ENCODE measurements around the gene GLE1. TPM values are rescaled to one million over a fixed set of nuclear protein-coding genes. Genes with fewer than 3 reads are reported as not detected.
A peak's percentile ranks its signal among the peaks of the same experiment; 100 is the strongest.
"Not testable (repeated sequence)": the region's sequence is repeated elsewhere in the genome, so short reads cannot be mapped to it uniquely, and the experiment has no call there.

The GLE1 gene
- total RNA-seq, 6 experiments from 2014 or later, result 22.2 to 26.7 (median 24.7) TPM

GRCh38 chr9:128497824-128498610 is 6.5 kb upstream of the GLE1 start:
- H3K27me3 Mint-ChIP-seq (ENCODE audit: insufficient read depth), result no peaks in the 10 kb centered on the region; the same call in 1 of the 2 replicates
- no peaks in the 10 kb centered on the region for H3K9me3 Mint-ChIP-seq
- H3K27ac Mint-ChIP-seq, result no peak overlapping the region
- no peak for TF ChIP-seq CTCF (IDR thresholded peaks at IDR 0.05)
- DNase-seq, result no peak
- H3K36me3 Mint-ChIP-seq (ENCODE audit: low read depth), result peaks cover 19% of the 10 kb centered on the region
- peaks cover under 1% of the 10 kb centered on the region for H3K4me1 Mint-ChIP-seq (ENCODE audit: low read depth)
- no peak overlapping the region for H3K4me3 Mint-ChIP-seq

GRCh38 chr9:128498911-128499310 is 5.6 kb upstream of the GLE1 start:
- H3K4me1 Mint-ChIP-seq (ENCODE audit: low read depth), result peaks cover 10% of the 10 kb centered on the region
- no peak for TF ChIP-seq CTCF (IDR thresholded peaks at IDR 0.05)
- H3K4me3 Mint-ChIP-seq, result no peak overlapping the region
- no peak overlapping the region for H3K27ac Mint-ChIP-seq
- peaks cover 18% of the 10 kb centered on the region for H3K36me3 Mint-ChIP-seq (ENCODE audit: low read depth)
- no peak for DNase-seq
- no peaks in the 10 kb centered on the region; the same call in 1 of the 2 replicates for H3K27me3 Mint-ChIP-seq (ENCODE audit: insufficient read depth)
- H3K9me3 Mint-ChIP-seq, result no peaks in the 10 kb centered on the region

GRCh38 chr9:128499920-128500319 is 4.6 kb upstream of the GLE1 start:
- Mint-ChIP-seq H3K4me3 (no peak overlapping the region), H3K9me3 (no peaks in the 10 kb centered on the region), H3K4me1 (ENCODE audit: low read depth) (peaks cover 12% of the 10 kb centered on the region), H3K27ac (no peak overlapping the region), H3K36me3 (ENCODE audit: low read depth) (peaks cover 18% of the 10 kb centered on the region), H3K27me3 (ENCODE audit: insufficient read depth) (peaks cover 2% of the 10 kb centered on the region)
- no peak for DNase-seq
- TF ChIP-seq CTCF (IDR thresholded peaks at IDR 0.05), result no peak

- Mint-ChIP-seq H3K4me1 (ENCODE audit: low read depth) (peaks cover 27% of the 10 kb centered on the region), H3K36me3 (ENCODE audit: low read depth) (peaks cover 14% of the 10 kb centered on the region; the same call in 1 of the 2 replicates), H3K4me3 (peak overlapping the region; percentile 99), H3K27ac (peak overlapping the region; percentile 62)
- not testable (repeated sequence) for H3K27me3 Mint-ChIP-seq (ENCODE audit: insufficient read depth); H3K9me3 Mint-ChIP-seq
- peak; percentile 73 for DNase-seq
Observed at GRCh38 chr9:128503415-128503825, 1.1 kb upstream of the GLE1 start.

- peak overlapping the region; percentile 99 for H3K4me3 Mint-ChIP-seq
- H3K27me3 Mint-ChIP-seq (ENCODE audit: insufficient read depth), result peaks cover 3% of the 10 kb centered on the region; the same call in 1 of the 2 replicates
- peak overlapping the region; percentile 62 for H3K27ac Mint-ChIP-seq
- H3K9me3 Mint-ChIP-seq, result no peaks in the 10 kb centered on the region
- peaks cover 27% of the 10 kb centered on the region for H3K4me1 Mint-ChIP-seq (ENCODE audit: low read depth)
- DNase-seq, result no peak
- peaks cover 14% of the 10 kb centered on the region; the same call in 1 of the 2 replicates for H3K36me3 Mint-ChIP-seq (ENCODE audit: low read depth)
- no peak for TF ChIP-seq CTCF (IDR thresholded peaks at IDR 0.05)
Observed at GRCh38 chr9:128503870-128504269, 649 bp upstream of the GLE1 start.

- Mint-ChIP-seq H3K9me3 (no peaks in the 10 kb centered on the region), H3K36me3 (ENCODE audit: low read depth) (peaks cover 5% of the 10 kb centered on the region; the same call in 1 of the 2 replicates), H3K27ac (peak overlapping the region; percentile 95), H3K4me1 (ENCODE audit: low read depth) (peaks cover 27% of the 10 kb centered on the region), H3K27me3 (ENCODE audit: insufficient read depth) (peaks cover 3% of the 10 kb centered on the region; the same call in 1 of the 2 replicates), H3K4me3 (peak overlapping the region; percentile 99)
- TF ChIP-seq CTCF (IDR thresholded peaks at IDR 0.05), result no peak
- DNase-seq, result peak; percentile 35
Observed at GRCh38 chr9:128505414-128505765, 871 bp downstream of the GLE1 start.

- not testable (repeated sequence) for H3K9me3 Mint-ChIP-seq, H3K27ac Mint-ChIP-seq
- peaks cover 27% of the 10 kb centered on the region for H3K4me1 Mint-ChIP-seq (ENCODE audit: low read depth)
Observed at GRCh38 chr9:128505906-128506305, 1.4 kb downstream of the GLE1 start.

More at GRCh38 chr9:128505906-128506305, 1.4 kb downstream of the GLE1 start:
- H3K27me3 Mint-ChIP-seq (ENCODE audit: insufficient read depth); H3K36me3 Mint-ChIP-seq (ENCODE audit: low read depth); DNase-seq: not testable (repeated sequence)
- peak overlapping the region; percentile 99 for H3K4me3 Mint-ChIP-seq
